IgD-negative memory B cell (primary cell): ENCODE data around the gene MXD4. TPM values are rescaled to one million over a fixed set of nuclear protein-coding genes. Genes with fewer than 3 reads are reported as not detected.
A peak's percentile ranks its signal among the peaks of the same experiment; 100 is the strongest.

Experiments
- H3K27ac Mint-ChIP-seq, 3 donors: one replicate each; pipeline ENCODE4 v1.8.0; 2020 to 2022; ENCODE audit warnings: mild to moderate bottlenecking in 3 of 3, mixed read lengths in 3 of 3, moderate library complexity in 1 of 3
- H3K27me3 Mint-ChIP-seq: one replicate; pipeline ENCODE4 v1.8.0; 2021; ENCODE audit warnings: mixed read lengths
- H3K36me3 Mint-ChIP-seq: one replicate; pipeline ENCODE4 v1.8.0; 2020; ENCODE audit warnings: mild to moderate bottlenecking, mixed read lengths
- H3K4me1 Mint-ChIP-seq, 3 donors: one replicate each; pipeline ENCODE4 v1.8.0; 2020 to 2022; ENCODE audit warnings: mixed read lengths in 3 of 3, mild to moderate bottlenecking in 1 of 3
- H3K4me3 Mint-ChIP-seq, 4 donors: one replicate each; pipeline ENCODE4 v1.8.0; 2020 to 2022; ENCODE audit warnings: mild to moderate bottlenecking in 4 of 4, mixed read lengths in 4 of 4, moderate library complexity in 3 of 4
- H3K9me3 Mint-ChIP-seq, 3 donors: one replicate each; pipeline ENCODE4 v1.8.0; 2020 to 2021; ENCODE audit warnings: mixed read lengths in 3 of 3, mild to moderate bottlenecking in 1 of 3
- polyA plus RNA-seq: library from polyadenylated mRNA; unstranded; fragments of 300-500 nt; fragmentation: Illumina TruSeq; gene quantifications from one replicate; pipeline ENCODE4 v1.2.3, GENCODE V29; 2021

MXD4 gene, protein sequence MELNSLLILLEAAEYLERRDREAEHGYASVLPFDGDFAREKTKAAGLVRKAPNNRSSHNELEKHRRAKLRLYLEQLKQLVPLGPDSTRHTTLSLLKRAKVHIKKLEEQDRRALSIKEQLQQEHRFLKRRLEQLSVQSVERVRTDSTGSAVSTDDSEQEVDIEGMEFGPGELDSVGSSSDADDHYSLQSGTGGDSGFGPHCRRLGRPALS
- 31.1 TPM for polyA plus RNA-seq

DNA sequence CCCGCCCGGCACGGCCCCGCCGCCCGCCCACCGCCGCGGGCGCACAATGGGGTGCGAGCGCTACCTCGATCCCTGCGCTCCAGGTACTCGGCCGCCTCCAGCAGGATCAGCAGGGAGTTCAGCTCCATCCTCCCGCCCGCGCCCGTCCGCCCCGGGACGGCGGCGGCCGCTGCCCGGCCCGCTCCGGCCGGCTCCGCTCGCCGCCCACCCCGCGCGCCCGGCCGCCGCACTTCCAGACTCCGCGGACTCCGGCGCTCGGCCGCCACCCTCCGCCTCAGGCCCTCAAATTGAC lies at the start of gene MXD4:
Gene MXD4 (minus strand): TSS at position 257 of the 292 bp plus-strand sequence. CDS start 129 bp downstream, at position 128.
- peak within 1 kb of the TSS; percentile 27 to 98 (median 86) for H3K27ac Mint-ChIP-seq
- H3K4me1 Mint-ChIP-seq: peaks cover 3 to 16% (median 8%) of the 10 kb centered on the region in 3 donors
- no peaks in the 10 kb centered on the region for H3K36me3 Mint-ChIP-seq
- no peaks in the 10 kb centered on the region for H3K27me3 Mint-ChIP-seq
- peak within 1 kb of the TSS; percentile 81 to 94 (median 90) for H3K4me3 Mint-ChIP-seq
- H3K9me3 Mint-ChIP-seq: no peaks in the 10 kb centered on the region

DNA sequence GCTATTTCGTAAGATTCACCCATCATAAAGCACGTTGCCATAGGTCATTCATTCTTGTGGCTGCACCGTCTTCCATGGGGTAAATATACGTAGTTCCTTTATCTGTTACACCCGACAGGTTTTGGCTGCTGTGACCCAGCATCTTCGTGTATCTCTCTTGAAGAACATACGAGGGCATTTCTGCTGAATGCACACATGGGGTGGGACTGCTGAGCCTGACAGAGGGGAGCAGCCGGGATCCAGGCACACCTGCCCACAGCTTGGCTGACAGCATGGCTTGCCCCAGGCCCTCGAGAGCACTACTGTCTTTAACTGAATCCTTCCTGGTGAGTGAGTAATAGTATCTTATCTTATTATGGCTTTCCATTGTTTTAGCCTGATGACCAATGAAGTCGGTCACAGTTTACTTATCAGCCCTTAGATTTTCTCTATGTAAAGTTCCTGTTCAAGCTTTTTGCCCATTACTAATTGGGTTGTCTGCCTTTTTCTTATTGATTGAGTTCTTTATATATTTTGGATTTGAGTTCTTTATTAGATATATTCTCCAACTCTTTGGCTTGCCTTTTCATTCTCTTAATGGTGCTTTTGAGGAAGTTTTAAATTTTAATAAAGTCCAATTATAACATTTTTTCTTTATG lies 45.0 kb upstream of the MXD4 start:
- Mint-ChIP-seq H3K4me3 (no peak overlapping the region), H3K27me3 (no peaks in the 10 kb centered on the region), H3K27ac (no peak overlapping the region), H3K9me3 (peaks cover 3 to 12% (median 11%) of the 10 kb centered on the region in 3 donors), H3K4me1 (peaks cover 0 to 5% (median 0%) of the 10 kb centered on the region in 3 donors), H3K36me3 (peaks cover 2% of the 10 kb centered on the region)

DNA sequence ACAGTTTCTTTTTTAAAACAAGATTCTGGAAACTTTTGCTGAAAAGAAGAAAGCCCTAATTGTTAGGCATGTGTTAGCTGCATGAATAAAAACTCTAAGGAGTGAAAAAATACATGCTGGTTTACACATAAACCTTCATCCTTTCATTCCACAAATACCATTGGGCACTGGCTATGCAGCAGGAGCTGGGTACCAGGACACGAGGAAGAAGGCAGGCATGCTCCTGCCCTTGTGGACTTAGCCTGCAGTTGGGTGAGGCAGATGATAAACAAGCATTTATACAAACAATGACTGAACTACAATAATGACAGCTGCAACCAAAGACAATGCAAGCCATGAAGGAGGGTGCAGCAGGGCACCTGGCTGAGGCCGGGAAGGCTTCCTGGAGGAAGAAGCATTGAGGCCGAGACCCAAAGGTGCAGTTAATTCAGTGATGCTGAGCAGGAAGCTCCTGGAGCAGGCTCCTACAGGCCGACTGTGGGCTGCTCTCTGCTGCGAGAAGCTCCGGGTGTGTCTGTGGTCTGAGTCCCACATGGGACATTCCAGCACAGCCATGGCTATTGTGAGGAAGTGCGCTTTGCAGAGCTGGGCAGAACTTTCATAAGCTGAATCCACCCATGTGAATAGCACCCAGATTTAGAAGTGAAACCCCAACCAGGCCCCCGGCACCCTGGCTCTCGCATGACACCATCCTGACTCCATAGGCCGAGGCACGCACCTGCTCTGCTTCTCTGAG lies 44.0 kb upstream of the MXD4 start:
- Mint-ChIP-seq H3K27ac (no peak overlapping the region), H3K9me3 (peaks cover 3 to 12% (median 11%) of the 10 kb centered on the region in 3 donors), H3K4me1 (peaks cover 0 to 5% (median 0%) of the 10 kb centered on the region in 3 donors), H3K27me3 (no peaks in the 10 kb centered on the region), H3K36me3 (peaks cover 2% of the 10 kb centered on the region), H3K4me3 (no peak overlapping the region)

DNA sequence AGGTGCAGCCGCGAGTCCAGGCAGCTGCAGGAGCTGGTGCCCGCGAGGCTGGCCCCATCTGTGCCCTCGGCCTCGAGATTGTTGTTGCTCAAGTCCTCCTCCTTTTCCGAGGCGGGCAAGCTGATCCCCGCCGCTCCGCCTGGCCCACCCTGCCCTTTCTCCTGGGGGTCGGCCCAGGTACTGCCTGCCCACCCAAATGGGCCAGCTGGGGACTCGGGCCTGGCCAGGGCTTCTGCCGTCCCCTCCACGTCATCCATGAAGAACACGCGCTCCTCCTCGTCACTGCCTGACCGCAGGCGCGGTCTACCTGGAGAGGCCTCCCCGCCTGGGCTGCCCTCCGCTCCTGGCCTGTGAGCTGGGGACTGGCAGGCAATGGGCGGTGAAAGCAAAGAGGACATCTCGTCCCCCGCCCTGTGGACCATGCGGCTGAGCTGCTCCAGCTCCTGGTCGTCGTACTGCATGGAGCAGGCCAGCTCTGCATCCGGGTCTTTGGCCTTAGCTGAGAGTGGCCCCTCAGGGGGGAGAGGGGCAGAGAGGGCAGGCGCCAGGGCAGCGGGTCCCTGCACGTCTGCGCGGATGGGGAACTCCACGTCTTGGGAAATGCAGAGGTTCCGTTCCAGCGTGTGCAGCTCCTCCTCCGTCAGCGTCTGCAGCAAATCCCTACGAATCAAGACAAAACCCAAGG lies 43.1 kb upstream of the MXD4 start:
- H3K9me3 Mint-ChIP-seq: peaks cover 3 to 12% (median 7%) of the 10 kb centered on the region in 3 donors
- peaks cover 2% of the 10 kb centered on the region for H3K36me3 Mint-ChIP-seq
- H3K27ac Mint-ChIP-seq: no peak overlapping the region
- no peak overlapping the region for H3K4me3 Mint-ChIP-seq
- peaks cover 0 to 3% (median 0%) of the 10 kb centered on the region in 3 donors for H3K4me1 Mint-ChIP-seq
- H3K27me3 Mint-ChIP-seq: no peaks in the 10 kb centered on the region

DNA sequence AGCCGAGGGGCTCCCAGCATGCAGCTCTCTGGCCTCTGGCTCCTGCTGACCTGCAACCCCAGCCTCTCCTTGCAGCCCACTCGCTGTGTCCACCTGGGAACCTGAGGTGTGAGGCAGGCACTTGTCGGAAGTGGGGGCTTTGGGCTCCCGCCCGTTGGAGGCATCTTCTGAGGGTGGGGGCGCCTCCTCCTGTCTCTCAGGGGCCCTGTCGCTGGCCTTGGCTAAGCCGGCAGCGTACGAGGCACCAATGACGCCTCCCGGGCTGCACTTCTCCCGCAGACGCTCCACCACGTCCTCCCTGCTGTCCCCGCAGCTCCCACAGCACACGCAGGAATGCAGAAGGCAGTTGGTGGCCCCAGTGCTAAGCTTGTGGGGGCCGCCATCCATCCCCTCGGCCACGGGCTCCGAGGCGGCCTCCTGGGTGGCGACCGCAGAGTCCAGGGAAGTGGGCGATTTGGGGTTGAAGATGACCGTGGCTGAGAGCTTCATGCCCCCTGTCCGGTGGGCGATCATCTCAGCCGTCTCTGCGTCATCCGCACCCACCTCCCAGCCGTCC lies 42.5 kb upstream of the MXD4 start:
- H3K36me3 Mint-ChIP-seq: peaks cover 1% of the 10 kb centered on the region
- no peak overlapping the region for H3K4me3 Mint-ChIP-seq
- peaks cover under 1 to 10% (median 6%) of the 10 kb centered on the region in 3 donors for H3K9me3 Mint-ChIP-seq
- H3K27me3 Mint-ChIP-seq: no peaks in the 10 kb centered on the region
- no peak overlapping the region for H3K27ac Mint-ChIP-seq
- H3K4me1 Mint-ChIP-seq: peaks cover 0 to 3% (median 0%) of the 10 kb centered on the region in 3 donors

DNA sequence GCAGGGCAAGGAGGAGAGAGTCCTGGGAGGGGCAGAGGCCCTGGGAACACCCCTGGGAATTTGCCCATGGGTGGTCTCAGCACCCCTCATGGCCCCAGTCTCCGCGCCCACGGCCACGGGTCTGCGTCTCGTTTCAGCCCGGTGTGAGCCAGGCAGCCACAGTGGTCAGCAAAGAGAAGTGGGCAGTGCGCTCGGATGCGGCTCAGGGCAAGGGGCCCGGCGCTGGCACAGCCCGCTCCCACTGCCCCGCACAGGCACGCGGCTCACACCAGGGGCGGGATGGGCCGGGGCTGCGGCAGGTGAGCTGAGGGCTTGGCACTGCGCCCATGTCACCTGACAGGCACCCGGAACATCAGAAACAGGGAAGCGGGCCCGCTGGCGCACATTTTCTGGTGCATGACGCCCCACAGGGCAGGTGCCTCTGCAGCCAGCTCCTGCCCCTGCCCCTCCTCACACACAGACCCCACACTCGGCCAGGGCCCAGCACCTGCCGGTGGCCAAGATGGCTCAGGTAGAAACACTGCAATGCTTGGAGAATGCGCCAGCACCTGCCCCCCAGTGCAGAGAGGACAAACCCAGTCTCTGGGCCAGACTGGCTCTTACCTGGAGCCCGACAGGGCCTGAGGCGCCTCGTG lies 41.9 kb upstream of the MXD4 start:
- H3K27me3 Mint-ChIP-seq: no peaks in the 10 kb centered on the region

DNA sequence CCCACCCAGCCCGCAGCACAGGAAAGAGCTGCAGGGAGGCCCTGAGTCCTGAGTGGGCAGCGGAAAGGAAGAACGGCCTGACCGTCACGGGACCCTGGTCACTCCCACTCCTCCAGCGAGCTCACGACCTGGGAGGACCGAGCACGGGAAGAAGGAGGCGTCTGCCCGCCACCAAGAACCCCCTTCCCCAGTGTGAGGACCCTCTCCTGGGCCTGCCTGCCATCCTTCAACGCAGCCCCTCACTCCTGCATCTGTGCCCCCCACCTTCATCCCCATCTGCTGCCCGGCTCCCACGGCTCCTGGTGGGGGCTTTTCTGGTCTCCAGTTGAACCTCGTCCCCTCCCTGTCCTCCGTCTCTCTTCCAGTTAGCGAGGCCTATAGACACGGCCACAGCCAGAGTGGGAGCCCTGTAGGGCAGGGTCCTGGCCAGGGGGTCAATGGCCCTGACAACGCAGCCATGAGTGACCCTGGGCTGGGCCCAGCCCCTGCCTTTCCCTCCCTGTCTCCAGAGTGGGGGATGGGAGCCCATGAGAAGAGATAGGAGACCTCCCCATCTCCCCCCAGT lies 41.3 kb upstream of the MXD4 start:
- no peaks in the 10 kb centered on the region for H3K27me3 Mint-ChIP-seq
- H3K4me3 Mint-ChIP-seq: no peak overlapping the region
- no peaks in the 10 kb centered on the region for H3K36me3 Mint-ChIP-seq
- peaks cover 0 to 6% (median 3%) of the 10 kb centered on the region in 3 donors for H3K4me1 Mint-ChIP-seq
- H3K9me3 Mint-ChIP-seq: peaks cover 0 to 7% (median 6%) of the 10 kb centered on the region in 3 donors
- H3K27ac Mint-ChIP-seq: peak overlapping the region in 1 of 3 donors; percentile 77

More for the DNA sequence above, 41.9 kb upstream of the MXD4 start:
- Mint-ChIP-seq H3K4me1 (peaks cover 0 to 4% (median 0%) of the 10 kb centered on the region in 3 donors), H3K36me3 (no peaks in the 10 kb centered on the region), H3K9me3 (peaks cover 0 to 7% (median 6%) of the 10 kb centered on the region in 3 donors), H3K4me3 (no peak overlapping the region), H3K27ac (peak overlapping the region in 1 of 3 donors; percentile 77)

DNA sequence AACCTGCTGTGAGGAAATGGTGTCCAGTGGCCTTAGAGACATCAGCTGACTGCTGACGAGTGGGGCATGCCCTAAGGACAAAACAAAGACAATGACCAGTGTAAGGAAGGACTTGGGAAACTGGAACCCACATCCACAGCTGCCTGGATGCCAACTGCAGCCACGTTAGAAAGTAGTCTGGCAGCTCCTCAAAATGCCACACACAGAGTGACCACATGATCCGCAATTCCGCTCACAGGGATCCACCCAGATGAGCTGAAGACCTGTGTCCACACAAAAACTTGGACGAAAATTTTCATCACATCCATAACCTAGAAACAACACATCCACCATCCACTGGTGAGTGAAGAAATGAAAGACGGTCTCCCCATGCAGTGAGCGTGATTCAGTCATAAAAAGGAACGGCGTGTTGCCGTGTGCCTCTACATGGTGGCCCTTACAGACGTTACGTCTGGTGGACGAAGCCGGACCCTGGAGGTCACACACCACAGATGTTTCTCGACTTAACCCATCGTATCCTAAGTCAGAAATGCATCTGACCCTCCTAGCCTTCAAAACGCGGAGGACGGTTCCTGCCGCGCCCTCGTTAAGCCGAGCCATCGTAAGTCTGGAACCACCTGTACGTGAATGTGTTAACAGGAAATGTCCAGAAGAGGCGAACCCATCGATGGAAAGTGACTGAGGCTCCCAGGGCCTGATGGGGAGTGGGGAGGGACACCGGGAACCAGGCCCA lies 40.6 kb upstream of the MXD4 start:
- peaks cover 0 to 10% (median 9%) of the 10 kb centered on the region in 3 donors for H3K4me1 Mint-ChIP-seq

DNA sequence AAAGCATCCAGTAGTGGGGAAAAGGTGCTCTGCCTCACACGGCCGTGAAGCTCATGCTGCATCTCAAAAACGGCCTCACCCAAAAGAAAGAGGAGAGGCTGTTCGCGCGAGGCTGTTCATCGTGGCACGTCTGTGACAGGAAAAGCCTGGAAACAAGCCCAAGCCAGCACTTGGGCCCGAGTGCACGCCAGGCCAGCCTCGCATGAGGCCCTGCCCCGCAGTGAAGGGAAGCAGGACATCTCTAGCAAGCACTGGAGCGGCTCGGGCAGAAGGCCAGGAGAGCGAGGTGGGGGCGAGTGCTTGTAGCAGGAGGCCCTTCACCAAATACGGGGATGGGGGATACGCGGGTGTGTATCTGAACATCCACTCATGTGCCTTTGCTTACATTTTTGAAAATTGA lies 39.9 kb upstream of the MXD4 start:
- Mint-ChIP-seq H3K4me3 (no peak overlapping the region), H3K27me3 (peaks cover 1% of the 10 kb centered on the region), H3K9me3 (peaks cover 0 to 6% (median 3%) of the 10 kb centered on the region in 3 donors), H3K4me1 (peaks cover 0 to 12% (median 11%) of the 10 kb centered on the region in 3 donors), H3K27ac (no peak overlapping the region), H3K36me3 (no peaks in the 10 kb centered on the region)

More for the DNA sequence above, 40.6 kb upstream of the MXD4 start:
- H3K36me3 Mint-ChIP-seq: no peaks in the 10 kb centered on the region
- peaks cover under 1% of the 10 kb centered on the region for H3K27me3 Mint-ChIP-seq
- peaks cover 0 to 7% (median 6%) of the 10 kb centered on the region in 3 donors for H3K9me3 Mint-ChIP-seq
- no peak overlapping the region for H3K27ac Mint-ChIP-seq
- no peak overlapping the region for H3K4me3 Mint-ChIP-seq

DNA sequence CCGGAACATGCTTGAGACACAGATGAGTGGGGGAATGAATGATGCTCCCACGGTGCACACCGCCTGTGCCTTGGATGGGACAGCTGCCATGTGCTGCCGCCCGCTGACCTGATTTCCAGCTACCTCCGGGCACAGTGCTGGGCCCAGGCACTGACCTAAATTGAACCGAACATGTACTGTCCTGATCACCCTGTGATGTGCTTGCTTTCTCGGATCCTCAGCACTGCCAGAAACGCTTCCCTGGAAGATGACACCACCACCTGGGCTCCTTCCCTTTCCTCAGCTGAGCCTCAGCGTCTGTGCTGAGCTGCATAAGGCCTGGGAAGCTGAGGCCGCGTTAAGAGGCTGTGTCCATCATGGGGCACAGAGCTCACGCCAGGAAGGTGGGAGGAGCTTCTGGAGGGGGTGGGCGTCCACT lies 39.3 kb upstream of the MXD4 start:
- Mint-ChIP-seq H3K36me3 (no peaks in the 10 kb centered on the region), H3K9me3 (peaks cover 0 to 4% (median 0%) of the 10 kb centered on the region in 3 donors), H3K27me3 (peaks cover 1% of the 10 kb centered on the region), H3K4me1 (peaks cover 0 to 12% (median 11%) of the 10 kb centered on the region in 3 donors), H3K27ac (no peak overlapping the region), H3K4me3 (no peak overlapping the region)

DNA sequence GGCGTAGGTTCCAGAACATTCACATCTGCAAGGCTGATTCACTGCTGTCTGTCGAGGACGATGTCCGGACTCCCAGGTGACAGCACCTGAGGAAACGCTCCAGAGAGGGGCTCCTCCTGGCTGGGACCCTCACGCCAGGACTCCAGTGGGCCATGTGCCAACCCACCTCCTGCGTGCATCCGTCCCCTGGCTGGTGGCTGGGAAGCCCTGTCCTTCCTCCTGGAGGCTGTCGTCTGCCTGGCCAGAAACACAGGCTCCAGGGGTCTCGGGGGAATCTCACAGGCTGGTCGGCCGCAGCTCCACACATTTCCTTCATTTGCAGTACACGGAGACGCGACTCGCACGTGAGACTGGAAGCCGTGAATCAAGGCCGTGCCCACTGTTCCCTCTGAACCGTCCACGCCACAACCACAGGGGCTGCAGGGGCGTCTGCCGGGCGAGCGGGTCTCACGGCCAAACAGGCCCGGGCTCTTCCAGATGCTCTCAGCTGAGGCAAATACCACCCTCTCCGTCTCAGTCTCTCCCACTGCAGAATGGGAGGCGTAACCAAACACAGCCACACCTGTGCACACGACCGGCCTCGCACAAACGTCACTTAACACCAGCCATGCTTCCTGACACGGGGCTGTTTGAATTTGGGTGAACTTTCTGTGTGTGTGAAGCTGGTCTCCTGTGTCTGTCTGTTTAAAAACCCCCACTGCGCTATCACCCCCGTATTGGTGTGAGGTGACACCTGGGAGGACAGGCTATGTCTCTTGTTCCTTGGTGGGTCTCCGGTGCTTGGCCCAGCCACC lies 38.7 kb upstream of the MXD4 start:
- Mint-ChIP-seq H3K36me3 (no peaks in the 10 kb centered on the region), H3K27ac (no peak overlapping the region), H3K27me3 (peaks cover 1% of the 10 kb centered on the region), H3K4me3 (peak overlapping the region in 1 of 4 donors; percentile 72), H3K4me1 (peaks cover 0 to 12% (median 11%) of the 10 kb centered on the region in 3 donors), H3K9me3 (peaks cover 0 to 4% (median 0%) of the 10 kb centered on the region in 3 donors)

DNA sequence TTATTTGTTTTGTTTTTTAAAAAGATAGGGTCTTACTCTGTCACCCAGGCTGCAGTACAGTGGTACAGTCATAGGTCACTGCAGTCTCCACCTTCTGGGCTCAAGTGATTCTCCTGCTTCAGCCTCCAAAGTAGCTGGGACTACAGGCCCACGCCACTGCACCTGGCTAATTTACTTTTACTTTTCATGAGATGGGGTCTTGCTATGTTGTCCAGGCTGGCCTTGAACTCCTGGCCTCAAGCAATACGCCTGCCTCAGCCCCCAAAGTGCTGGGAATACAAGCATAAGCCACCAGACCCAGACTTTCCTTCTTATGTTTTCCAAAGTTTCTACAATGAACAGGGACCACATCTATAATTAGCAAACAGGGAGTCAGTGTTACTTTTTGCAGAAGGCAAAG lies 37.9 kb upstream of the MXD4 start:
- Mint-ChIP-seq H3K4me1 (peaks cover 0 to 12% (median 11%) of the 10 kb centered on the region in 3 donors), H3K27ac (no peak overlapping the region), H3K36me3 (no peaks in the 10 kb centered on the region), H3K4me3 (peak overlapping the region in 1 of 4 donors; percentile 10), H3K27me3 (peaks cover 1% of the 10 kb centered on the region), H3K9me3 (peaks cover 0 to 4% (median 0%) of the 10 kb centered on the region in 3 donors)
